T follicular helper cell (primary cell): Measurements from ENCODE around the gene PPP2R5B.

Experiments used
- DNase-seq: peaks from one replicate; pipeline ENCODE4 v3.0.0-alpha.2; 2020; ENCODE audit warnings: low read depth

The PPP2R5B gene

DNA sequence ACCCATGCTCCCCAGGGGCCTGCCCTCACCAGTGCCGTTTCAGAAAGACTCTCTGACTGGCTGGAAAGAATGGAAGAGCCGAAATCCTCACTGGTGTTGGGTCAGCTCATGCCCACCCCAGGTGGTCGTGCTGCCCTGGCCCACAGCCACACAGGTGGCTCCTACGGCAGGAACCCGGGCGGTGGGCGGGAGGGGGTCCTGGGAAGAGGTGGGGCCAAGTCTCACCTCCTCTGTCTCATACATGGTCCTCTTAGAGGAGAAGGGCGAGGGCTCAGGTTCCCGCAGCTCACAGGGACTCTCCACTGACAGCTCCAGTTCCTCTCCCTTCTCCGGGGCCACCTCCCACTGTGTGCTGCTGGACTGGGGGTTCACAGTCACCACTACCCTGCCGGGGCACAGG is 15.7 kb upstream of the PPP2R5B start:
- DNase-seq = no peak

DNA sequence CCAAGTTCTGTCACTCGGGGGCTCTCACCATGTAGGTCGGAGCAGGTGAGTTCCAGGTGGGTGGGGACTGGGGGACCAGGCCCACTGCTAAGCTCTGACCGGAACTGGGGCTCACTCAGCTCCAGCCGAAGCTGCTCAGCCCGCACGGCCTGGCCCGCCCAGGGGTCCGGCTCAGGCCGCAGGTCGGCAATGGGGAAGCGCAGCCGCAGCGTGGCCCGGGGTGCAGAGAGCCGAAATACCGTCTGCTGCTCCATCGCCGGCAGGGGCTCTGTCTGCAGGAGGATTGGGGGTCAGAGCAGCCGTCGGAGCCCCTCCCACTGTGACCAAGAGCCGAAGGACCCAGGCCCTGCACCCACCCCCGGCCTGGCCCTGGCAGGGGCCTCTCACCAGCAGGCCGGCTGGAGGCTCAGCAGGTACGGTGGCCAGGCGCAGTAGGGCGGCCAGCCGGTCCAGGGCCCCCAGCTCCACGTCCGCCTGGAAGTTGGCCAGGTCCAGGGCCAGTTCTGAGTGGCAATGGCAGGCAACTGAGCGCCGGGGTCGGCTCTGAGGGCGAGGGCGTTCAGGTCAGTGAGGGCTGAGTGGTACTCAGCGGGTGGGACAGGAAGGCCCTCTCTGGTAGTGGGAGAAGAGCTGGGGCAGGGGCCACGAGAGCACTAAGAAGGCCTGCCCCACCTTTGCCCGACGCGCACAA is 14.7 kb upstream of the PPP2R5B start:
- no peak for DNase-seq

DNA sequence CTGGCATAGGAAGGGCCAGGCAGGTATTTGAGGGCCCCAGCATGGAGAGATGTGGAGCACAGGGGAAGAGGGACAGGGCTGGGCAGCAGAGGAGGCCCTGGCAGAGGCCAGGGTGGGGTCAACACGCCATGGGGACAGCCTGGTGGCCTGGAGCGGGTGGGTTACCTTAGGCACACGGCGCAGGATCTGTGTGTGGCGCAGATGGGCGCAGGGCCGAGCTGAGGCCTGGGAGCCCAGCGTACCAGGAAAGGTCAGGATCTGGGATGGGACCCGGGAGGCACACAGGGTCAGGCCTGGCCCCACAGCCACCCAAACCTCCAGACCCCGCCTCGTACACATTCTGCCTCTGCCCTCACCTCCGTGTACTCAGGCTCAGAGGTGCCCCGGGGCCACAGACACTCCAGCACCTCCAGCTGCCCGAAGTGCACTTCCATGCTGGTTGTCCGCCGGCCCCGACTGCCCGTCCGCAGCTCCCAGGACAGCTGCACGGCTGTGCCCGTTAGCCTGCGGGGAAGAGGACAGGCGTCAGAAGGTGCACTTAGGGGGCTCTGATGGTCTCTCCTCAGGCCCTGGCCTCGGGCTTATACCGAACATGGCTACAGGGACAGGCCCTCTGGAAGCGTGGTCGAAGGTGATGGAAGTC is 13.9 kb upstream of the PPP2R5B start:
- no peak for DNase-seq

DNA sequence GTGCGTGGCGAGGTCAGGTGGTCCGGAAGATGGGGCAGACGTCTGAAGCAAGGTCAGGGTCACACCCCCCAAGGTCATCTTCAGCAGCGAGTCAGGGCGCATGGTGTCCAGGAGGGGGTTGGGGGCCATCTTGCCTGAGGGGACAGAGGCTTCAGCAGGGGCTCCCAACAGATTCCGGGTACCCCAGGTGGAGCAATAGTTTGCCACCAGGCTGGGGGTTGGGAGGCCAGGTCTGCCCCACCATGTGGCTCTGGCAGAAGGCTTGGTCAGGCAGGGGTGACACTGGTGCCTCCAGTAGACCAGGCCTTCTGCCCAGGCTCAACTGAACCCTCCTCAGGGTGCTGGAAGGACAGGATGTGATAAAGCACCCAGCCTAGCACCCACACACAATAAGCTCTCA is 13.3 kb upstream of the PPP2R5B start:
- DNase-seq = no peak

DNA sequence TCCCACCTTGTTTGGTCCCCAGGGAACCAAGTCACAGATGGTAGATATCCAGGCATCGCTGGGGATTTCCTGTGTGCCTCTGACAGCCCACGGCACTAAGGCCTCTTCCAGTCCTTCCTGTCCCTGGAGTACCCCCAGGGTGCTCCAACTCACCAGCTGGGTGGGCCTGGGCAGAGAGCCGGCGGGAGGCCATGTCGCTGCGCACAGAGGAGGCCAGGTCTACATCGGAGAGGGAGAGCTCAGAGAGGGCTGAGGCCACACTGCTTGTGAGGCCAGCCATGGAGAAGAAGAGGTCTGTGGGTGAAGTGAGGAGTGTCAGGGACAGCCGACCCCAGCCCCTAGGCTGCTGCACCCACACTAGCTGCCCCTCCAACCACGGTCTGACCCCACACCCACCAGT is 12.8 kb upstream of the PPP2R5B start:
- no peak for DNase-seq

DNA sequence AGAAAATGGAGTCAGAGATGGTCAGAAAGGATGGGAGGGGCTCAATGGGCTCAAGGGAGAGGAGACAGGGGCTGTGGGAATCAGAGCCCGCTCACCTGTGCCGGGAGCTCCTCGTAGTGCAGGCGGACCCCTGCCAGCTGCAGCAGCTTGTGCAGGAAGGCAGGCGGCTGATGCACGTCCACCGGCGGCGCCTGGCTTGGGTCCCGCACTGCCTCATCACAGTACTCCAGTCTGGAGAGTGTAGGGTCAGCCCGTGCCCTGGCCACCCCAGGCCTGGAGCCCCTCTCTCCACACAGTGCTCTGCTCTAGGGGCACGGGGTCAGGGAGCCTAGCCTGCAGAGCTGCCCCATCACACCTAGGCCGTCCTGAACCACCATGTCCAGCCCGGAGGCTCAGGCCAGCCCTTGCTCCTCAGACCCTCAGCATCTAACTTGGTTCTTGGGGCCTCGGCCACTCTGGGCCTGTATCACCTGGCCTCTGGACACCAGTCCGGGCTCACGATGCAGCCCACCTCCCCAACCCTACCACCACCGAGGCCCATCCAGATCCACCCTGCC is 11.2 kb upstream of the PPP2R5B start:
- DNase-seq = no peak

DNA sequence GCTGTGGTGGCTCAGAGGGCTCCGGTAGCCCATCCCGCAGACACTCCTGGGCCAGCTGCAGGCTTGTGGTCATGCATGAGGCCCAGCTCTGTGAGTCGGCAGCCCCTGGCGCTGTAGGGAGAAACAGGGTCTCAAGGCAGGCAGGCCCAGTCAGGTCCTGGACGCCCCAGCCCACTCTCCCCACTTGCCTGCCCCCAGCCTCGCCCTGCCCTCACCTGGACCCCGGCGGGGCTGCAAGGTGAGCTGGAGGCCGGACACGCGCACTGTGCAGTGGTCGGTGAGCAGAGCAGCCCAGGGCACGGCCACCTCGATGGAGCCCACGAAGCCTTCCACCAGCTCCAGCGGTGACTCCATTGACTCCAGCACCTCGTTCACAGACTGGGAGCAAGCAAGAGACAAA is 10.4 kb upstream of the PPP2R5B start:
- no peak for DNase-seq

DNA sequence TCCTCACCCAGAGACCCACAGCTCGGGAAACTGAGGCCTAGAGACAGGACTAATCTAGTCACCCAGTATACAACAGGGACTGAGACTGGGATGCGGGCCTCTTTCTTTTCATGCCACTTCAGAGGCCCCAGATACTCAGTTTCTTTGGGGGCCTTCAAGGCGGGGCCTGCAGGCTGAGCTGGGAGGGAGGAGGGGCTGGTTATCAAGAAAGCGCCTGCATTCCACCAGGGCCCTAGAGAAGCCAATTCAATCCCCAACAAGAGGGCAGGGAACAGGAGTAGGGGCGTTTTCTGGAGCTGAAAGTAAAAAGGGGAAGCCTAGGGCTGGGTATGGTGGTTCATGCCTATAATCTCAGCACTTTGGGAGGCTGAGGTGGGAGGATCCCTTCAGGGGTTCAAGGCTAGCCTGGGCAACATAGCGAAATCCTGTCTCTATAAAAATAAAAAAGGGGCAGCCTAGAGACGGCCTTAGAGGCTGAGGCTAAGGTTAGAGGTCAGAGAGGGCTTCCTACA is 9.1 kb upstream of the PPP2R5B start:
- DNase-seq = no peak

DNA sequence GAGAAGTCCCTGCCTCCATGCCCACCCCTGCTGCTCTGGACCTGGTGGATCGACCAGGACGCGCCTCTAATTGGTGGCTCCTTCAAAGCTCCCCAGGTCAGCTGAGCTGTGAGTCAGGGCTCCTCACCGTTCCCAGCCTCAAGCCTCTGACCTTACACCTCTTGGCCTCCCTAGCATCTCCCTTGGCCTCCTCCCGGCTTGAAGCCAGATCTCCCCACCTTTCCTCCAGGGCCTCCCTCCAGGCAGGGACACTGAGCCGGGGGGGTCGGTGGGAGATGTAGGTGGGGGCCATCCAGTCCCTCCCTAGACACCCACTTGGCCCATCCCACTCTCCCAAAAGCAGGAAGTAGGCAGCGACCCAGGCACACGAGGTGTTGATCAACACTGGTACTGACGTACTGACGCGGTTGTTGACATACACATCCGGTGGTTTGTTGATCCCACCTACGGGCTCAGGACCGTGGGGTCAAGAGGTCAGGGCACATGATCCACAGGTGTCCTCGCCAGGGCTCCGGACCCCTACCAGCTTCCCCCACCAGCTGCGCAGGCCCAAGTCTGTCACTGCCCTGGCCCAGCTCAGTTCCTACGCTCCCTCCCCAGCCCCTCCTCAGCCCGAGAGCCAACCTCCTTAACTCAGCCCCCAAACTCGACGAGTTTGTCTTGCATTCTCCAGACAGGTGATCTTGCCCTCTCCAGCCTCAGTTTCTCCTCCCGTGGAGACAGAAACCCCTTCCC is 8.3 kb upstream of the PPP2R5B start:
- DNase-seq = no peak

DNA sequence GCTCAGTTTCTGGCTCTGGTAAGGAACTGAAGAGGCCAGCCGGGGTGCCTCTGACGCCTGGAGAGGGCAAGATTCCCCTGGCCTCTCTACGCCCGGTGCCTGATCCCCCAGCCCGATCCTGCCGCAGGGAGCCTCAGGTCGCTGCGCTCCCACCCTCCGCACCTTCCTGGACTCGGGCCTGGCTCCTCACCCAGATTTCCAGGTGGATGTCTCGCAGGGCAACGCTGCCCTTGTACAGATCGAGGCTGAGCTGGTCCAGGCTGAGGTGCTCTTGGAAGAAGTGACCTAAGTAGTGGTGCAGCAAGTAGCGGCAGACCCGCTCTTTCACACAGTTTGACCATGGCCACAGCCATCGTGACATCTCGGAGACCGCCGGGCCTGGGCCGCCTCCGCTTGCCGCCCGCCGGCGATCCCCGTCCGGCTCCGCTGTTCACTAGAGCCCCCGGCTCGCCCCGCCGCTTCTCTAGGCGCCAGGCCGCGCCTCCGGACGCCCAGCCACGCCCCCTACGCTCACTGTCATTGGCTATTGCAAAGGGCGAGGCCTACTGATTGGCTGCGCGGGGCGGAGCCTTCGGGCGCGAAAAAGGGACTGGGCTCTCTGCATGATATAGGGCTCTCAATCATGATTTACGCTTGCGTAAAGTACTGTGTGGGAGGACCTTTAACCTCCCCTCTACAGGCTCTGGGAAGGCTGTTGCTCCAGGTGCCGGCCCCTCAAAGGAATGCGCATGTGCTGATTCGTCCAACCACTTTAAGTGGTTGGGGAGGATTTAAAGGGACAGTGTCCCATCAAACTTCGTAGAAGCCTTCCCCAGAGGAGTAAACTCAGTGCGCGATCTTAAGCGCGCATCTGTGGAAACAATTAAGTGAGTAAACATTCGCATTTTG is 7.5 kb upstream of the PPP2R5B start, which contains the start of gene ATG2A:
ATG2A (minus strand) TSS at position 435 of the 888 bp plus-strand sequence; CDS start at position 361, 74 bp downstream.
- peak; percentile 98 for DNase-seq

DNA sequence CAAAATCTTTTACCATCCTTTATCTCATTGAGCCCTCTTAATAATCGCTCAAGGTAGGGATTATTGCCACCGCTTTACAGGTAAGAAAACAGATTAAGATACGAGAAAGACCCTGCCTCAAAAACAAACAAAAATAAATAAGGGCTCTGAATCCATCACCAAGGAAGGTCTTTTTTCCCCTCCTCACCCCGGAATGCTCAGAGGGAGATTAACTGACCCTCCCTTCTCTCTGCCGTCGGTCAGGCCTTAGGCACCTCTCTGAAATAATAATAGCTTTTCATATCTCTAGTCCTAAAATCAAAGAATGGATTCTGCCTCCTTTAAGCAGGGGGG is 6.9 kb upstream of the PPP2R5B start:
- no peak for DNase-seq

DNA sequence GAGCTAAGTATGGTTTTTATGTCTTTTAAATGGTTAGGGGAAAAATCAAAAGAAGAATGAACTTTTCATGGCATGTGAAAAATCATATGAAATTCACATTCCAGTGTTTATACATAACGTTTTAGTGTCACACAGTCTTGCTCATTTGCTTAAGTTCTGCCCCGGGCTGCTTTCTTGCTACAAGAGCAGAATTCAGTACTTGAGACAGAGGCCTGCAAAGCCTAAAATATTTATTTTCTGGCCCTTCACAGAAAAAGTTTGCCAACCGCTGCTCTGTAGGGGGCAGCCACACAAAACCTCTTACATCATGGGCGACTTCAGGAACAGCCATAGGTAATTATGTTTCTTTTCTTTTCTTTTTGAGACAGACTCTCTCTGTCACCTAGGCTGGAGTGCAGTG is 6.5 kb upstream of the PPP2R5B start:
- no peak for DNase-seq

DNA sequence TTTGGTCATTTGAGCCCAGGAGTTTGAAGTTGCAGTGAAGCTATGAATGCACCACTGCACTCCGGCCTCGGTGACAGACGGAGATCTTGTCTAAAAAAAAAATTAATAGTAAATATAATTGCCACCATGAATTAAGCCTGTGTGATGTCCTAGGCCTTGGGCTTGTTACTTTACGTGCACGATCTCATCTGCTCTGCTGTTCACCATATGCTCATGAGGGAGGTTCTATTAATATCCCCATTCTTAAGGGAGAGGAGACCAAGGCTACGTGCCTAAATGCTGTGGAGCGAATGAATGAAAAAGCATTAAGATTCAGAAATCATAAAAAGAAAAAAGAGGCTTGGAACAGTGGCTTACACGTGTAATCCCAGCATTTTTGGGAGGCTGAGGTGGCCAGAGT is 4.9 kb upstream of the PPP2R5B start:
- no peak for DNase-seq

DNA sequence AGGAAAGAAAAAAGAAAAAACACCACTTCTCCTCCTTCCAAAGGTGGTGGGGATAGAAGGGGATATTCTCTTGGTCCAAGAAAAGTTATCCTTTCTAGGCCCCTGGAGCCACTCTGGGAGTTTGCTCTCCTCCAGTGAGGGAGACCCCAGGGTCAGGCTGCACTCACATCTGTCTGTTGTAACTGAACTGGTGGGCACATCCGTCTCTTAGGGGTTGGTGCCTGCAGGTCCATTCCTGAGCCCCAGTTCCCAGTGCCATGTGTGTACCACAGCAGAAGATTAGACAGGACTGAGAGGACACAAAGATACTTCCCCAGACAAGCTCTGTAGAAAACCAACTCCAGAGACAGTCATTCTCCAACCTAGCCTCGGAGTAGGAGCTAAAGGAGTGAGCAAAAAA is 4.4 kb upstream of the PPP2R5B start:
- DNase-seq = no peak

DNA sequence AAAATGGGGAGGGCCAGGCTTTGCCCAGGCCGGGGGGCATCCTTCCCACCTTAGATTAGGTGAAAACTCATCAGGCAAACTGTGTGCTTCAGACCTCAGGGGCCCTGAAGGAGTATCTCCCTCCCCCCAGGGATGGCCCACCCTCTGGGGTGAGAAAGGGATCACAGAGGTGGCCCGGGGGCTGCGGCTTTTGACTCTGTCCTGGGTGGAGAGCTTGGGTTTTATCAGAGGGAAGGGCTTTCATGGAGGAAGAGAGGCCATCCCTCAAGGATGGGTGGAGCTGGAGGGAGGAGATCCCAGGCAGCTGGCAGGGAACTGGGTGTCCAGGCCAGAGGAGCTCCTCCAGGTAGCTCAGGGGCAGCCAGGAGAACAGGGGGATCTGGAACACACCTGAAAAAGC is 3.1 kb upstream of the PPP2R5B start:
- DNase-seq = no peak

DNA sequence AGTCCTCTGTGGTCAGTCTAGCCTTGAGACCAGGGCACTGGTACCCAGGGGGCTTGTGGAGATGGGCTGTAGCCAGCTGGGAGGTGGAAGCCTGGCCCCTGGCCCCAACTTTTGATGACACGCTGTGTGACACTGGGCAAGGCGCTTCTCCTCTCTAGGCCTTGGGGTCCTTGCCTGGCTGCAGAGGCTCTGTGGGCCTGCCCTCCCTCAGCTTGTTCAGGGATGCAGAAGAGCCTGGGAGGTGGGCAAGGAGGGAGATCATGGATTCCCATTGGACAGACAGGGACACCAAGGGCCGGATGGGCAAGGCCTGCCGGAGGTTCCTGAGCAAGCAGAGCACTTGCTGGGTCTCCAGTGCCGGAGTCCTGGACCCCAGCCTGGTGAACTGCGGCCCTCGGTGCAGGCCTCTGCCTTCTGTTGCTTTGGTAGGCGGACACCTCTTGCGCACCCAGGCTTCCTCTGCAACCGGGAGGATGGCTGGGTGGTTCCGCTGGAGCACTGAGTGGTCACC is 1.3 kb upstream of the PPP2R5B start:
- no peak for DNase-seq

DNA sequence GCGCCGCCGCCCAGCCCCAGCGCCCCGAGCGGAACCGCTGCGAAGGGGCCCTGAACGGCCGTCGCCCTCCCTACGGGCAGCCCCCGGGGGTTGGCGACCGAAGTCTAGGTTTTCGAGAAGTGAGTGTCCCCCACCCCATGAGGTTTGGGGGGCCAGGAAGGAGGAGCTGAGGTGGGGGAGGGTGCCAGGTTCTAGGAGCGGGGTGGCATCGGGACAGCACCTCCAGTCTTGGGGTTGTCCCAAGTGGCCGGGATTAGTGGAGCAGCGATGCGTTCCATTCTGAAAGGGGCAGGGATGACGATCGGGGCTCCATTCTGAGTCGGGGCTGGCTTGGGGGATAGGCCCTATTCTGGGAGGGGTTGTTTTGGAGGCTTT is 408 bp downstream of the PPP2R5B start:
- no peak for DNase-seq

DNA sequence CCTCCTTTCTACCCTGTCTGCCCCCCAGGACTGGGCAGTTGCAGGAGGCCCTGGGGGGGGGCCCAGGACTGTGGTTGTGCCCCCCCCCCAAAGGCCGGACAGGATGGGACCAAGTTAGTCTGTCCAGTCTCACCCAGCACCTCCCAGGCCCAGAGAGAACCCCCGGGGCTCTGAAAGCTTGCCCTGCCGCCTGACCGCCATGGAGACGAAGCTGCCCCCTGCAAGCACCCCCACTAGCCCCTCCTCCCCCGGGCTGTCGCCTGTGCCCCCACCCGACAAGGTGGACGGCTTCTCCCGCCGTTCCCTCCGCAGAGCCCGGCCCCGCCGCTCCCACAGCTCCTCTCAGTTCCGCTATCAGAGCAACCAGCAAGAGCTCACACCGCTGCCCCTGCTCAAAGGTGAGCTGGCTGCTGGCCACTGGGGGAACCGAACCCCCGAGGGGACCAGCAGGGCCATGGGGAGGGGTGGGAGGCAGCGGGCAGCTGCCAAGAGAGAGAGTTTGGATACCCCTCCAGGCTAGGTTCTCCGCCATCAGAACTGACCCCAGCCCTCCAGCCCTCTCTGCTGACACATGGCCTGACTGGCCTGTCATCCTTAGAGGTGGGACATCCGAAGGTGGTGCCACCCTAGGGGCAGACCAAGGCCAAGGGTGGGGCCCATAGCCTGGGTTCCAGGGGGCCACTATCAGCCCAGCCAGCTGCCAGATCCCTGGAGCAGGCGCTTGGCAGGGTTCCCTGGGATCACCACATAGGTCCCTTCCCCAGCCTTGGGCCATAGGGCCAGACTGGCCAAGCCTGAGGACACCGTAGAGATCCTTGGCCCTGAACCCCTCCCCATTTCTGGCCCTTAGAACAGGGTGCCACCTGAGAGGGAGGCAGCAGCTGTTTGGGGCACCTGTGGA is 1.3 kb downstream of the PPP2R5B start:
- DNase-seq = no peak

DNA sequence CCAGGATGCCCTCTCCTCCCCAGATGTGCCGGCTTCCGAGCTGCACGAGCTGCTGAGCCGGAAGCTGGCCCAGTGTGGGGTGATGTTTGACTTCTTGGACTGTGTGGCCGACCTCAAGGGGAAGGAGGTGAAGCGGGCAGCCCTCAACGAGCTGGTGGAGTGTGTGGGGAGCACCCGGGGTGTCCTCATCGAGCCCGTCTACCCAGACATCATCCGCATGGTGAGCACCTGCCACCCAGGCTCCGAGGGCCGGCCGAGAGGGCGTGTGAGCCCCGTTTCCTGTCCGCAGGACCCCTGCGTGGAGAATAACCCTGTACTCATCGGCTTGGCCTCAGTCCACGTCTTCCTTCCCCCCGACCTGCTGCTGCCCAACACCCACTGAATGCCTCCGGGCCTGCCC is 2.2 kb downstream of the PPP2R5B start:
- DNase-seq = no peak

DNA sequence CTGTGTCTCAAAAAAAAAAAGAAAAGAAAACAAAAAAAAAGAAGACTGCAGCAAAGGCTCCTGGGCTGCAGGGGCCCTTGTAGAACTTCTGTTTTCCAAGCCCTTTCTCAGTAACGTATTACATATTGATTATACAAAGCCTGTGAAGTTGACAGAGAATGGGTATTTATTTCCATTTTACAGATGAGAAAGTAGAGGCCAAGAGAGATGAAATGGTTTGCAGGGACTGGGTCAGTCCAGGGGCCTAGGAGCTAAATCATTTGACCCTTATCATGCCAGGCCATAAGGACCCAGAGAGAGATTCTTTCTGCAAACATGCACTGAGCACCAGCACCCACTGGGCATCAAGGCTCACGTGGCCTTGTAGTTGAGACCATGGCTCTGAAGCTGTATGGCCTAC is 4.5 kb downstream of the PPP2R5B start:
- DNase-seq = no peak

DNA sequence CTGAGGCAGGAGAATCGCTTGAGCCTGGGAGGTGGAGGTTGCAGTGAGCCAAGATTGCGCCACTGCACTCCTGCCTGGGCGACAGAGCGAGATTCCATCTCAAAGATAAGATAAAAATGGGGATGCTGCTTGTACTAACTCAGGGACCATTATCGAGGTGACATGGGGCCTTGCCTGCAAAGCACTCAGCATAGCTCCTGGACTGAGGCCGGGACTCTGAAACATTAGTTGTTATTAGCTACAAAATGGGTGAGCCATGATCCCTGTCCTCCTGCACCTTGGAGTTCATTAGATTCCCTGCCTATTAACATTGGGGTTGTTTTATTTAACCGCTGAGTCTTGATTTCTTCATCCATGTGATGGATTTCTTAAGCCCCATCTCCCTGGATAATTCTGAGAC is 5.1 kb downstream of the PPP2R5B start:
- DNase-seq = no peak
